IMR-90 (cell line): ENCODE measurements around the gene XYLT2. TPM values are rescaled to one million over a fixed set of nuclear protein-coding genes. Genes with fewer than 3 reads are reported as not detected.

Experiments used
- ATAC-seq: fragments of 200-7000 bp; cut with Tn5 transposase; 2 replicates; pipeline ENCODE4 v1.9.1; 2020; ENCODE audit warnings: low read depth, mild to moderate bottlenecking, moderate library complexity
- BruUV-seq: library from RNA; stranded (reverse); fragments of 400-500 nt; replicated peaks from 2 replicates; lab custom pipeline; 2021; lab: Mats Ljungman, UMichigan
- CTCF ChIA-PET: fragments of 300-600 bp; formaldehyde crosslinking; extraction: SDS; loops from one replicate; lab custom pipeline; 2021; ENCODE audit warnings: antibody characterized with exemption; lab: Yijun Ruan, JAX
- POLR2A ChIA-PET: fragments of 300-600 bp; sonication (Branson Sonifier 250); formaldehyde crosslinking; loops from one replicate; lab custom pipeline; 2022; ENCODE audit warnings: antibody characterized with exemption; ENCODE audit not compliant: unreplicated experiment; lab: Charles Lee
- DNase-seq: peaks from one replicate; pipeline ENCODE4 v3.0.0; 2013
- H2AFZ ChIP-seq: replicated peaks from 2 replicates; pipeline ENCODE3; 2013; ENCODE audit warnings: low read length, mild to moderate bottlenecking; ENCODE audit not compliant: poor library complexity
- H2AK5ac ChIP-seq: 2 replicates; pipeline ENCODE4 v1.6.1; 2013; ENCODE audit warnings: low read depth, low read length, inconsistent platforms
- H2AK9ac ChIP-seq: replicated peaks from 2 replicates; pipeline ENCODE3; 2013; ENCODE audit warnings: mild to moderate bottlenecking, low read depth, low read length, moderate library complexity; ENCODE audit not compliant: poor library complexity
- H2BK120ac ChIP-seq: 2 replicates; pipeline ENCODE4 v1.6.1; 2013; ENCODE audit warnings: low read depth, low read length, inconsistent platforms
- H2BK15ac ChIP-seq: 3 replicates; pipeline ENCODE4 v1.6.1; 2013; ENCODE audit warnings: low read depth, low read length, inconsistent platforms
- H2BK20ac ChIP-seq: 2 replicates; pipeline ENCODE4 v1.6.1; 2013; ENCODE audit warnings: low read depth, mild to moderate bottlenecking, inconsistent platforms, low read length, moderate library complexity
- H2BK5ac ChIP-seq: 2 replicates; pipeline ENCODE4 v1.6.1; 2013; ENCODE audit warnings: mild to moderate bottlenecking, low read depth, low read length, inconsistent platforms; ENCODE audit not compliant: poor library complexity, severe bottlenecking
- H3K14ac ChIP-seq: replicated peaks from 2 replicates; pipeline ENCODE4 v1.6.1; 2013; ENCODE audit warnings: low read depth, low read length, inconsistent platforms
- H3K18ac ChIP-seq: 2 replicates; pipeline ENCODE4 v1.6.1; 2013; ENCODE audit warnings: low read depth, low read length, control low read depth
- H3K23ac ChIP-seq: 2 replicates; pipeline ENCODE4 v1.6.1; 2013; ENCODE audit warnings: low read depth, low read length, inconsistent platforms
- H3K27ac ChIP-seq: 2 replicates; pipeline ENCODE4 v1.5.1; 2013; ENCODE audit warnings: mild to moderate bottlenecking, control low read depth, low read length; ENCODE audit not compliant: insufficient read depth
- H3K27me3 ChIP-seq: 2 replicates; pipeline ENCODE4 v1.6.1; 2013; ENCODE audit warnings: low read length; ENCODE audit not compliant: control insufficient read depth, insufficient read depth
- H3K36me3 ChIP-seq: 2 replicates; pipeline ENCODE4 v1.6.1; 2013; ENCODE audit warnings: low read length, mixed read lengths; ENCODE audit not compliant: control insufficient read depth, insufficient read depth
- H3K4ac ChIP-seq: 2 replicates; pipeline ENCODE4 v1.6.1; 2013; ENCODE audit warnings: low read depth, low read length, inconsistent platforms
- H3K4me1 ChIP-seq: 2 replicates; pipeline ENCODE4 v1.6.1; 2013; ENCODE audit warnings: low read length, mixed read lengths; ENCODE audit not compliant: control insufficient read depth, insufficient read depth
- H3K4me2 ChIP-seq: 2 replicates; pipeline ENCODE4 v1.6.1; 2013; ENCODE audit warnings: low read depth, mild to moderate bottlenecking, control low read depth, low read length, moderate library complexity
- H3K4me3 ChIP-seq: 2 replicates; pipeline ENCODE4 v1.5.1; 2013; ENCODE audit warnings: low read depth, mild to moderate bottlenecking, control low read depth, low read length, moderate library complexity; ENCODE audit not compliant: insufficient read depth
- H3K56ac ChIP-seq: 2 replicates; pipeline ENCODE4 v1.6.1; 2013; ENCODE audit warnings: low read length, inconsistent platforms; ENCODE audit not compliant: insufficient read depth; ENCODE audit errors: extremely low read depth
- H3K79me1 ChIP-seq, 2 experiments: 2 replicates each; pipeline ENCODE4 v1.6.1; 2013; ENCODE audit warnings: low read length in 2 of 2, inconsistent platforms in 1 of 2, low read depth in 1 of 2
- H3K9ac ChIP-seq: 2 replicates; pipeline ENCODE4 v1.6.1; 2013; ENCODE audit warnings: low read depth, low read length, control low read depth
- H3K9me1 ChIP-seq: 2 replicates; pipeline ENCODE4 v1.6.1; 2013; ENCODE audit warnings: low read length, inconsistent platforms; ENCODE audit not compliant: insufficient read depth
- H3K9me3 ChIP-seq: 2 replicates; pipeline ENCODE4 v1.6.1; 2013; ENCODE audit warnings: low read length; ENCODE audit not compliant: control insufficient read depth, insufficient read depth
- H4K20me1 ChIP-seq: 2 replicates; pipeline ENCODE4 v1.6.1; 2013; ENCODE audit warnings: low read length, inconsistent platforms; ENCODE audit not compliant: insufficient read depth
- H4K5ac ChIP-seq: 2 replicates; pipeline ENCODE4 v1.6.1; 2013; ENCODE audit warnings: mild to moderate bottlenecking, low read depth, low read length, control low read depth
- H4K8ac ChIP-seq, 2 experiments: 2 replicates each; pipeline ENCODE4 v1.6.1; 2013; ENCODE audit warnings: low read depth in 2 of 2, low read length in 2 of 2, control low read depth in 1 of 2, inconsistent platforms in 1 of 2
- H4K91ac ChIP-seq: 2 replicates; pipeline ENCODE4 v1.6.1; 2013; ENCODE audit warnings: low read depth, low read length, inconsistent platforms; ENCODE audit not compliant: insufficient read depth
- MAZ ChIP-seq: IDR thresholded peaks from 2 replicates; pipeline ENCODE4 v1.6.1; 2012; ENCODE audit warnings: low read depth, mild to moderate bottlenecking, low read length, improper control_type of control experiment, moderate library complexity, borderline replicate concordance
- RCOR1 ChIP-seq: IDR thresholded peaks from 2 replicates; pipeline ENCODE4 v1.6.1; 2012; ENCODE audit warnings: mild to moderate bottlenecking, low read length, improper control_type of control experiment; ENCODE audit not compliant: insufficient replicate concordance
- RFX5 ChIP-seq: IDR thresholded peaks from 2 replicates; pipeline ENCODE4 v1.8.0; 2012; ENCODE audit warnings: low read depth, mild to moderate bottlenecking, low read length, moderate library complexity
- USF2 ChIP-seq: fragments of 150-350 bp; IDR thresholded peaks from 2 replicates; pipeline ENCODE4 v1.6.1; 2017; ENCODE audit warnings: mild to moderate bottlenecking, antibody characterized with exemption, low read length, low read depth
- WGBS, 2 experiments: methylation state at CpG; one replicate each; pipeline versions ENCODE4 v1.1.5 to v1.1.7; 2013; ENCODE audit warnings: missing lambda C conversion rate in 2 of 2; ENCODE audit not compliant: insufficient read length in 1 of 2; ENCODE audit errors: extremely low coverage in 2 of 2; 5-methylcytosine and 5-hydroxymethylcytosine counted together
- dilution Hi-C: fragments of 300-500 bp; cut with HindIII; formaldehyde crosslinking; loops from one replicate; pipeline ENCODE4 v1.14.3; 2018; ENCODE audit warnings: low sequenced_read_pairs; ENCODE audit not compliant: unreplicated experiment
- in situ Hi-C: fragments of 300-500 bp; cut with MboI; formaldehyde crosslinking; loops from 3 replicates; pipeline ENCODE4 v1.14.3; 2019; ENCODE audit warnings: low sequenced_read_pairs, inconsistent platforms, mixed read lengths
- intact Hi-C: fragments of 100-400 bp; cut with micrococcal nuclease; formaldehyde crosslinking; loops from 2 replicates; pipeline ENCODE4 v1.10.0; 2022
- polyA plus RNA-seq, 3 experiments: library from polyadenylated mRNA; depleted of rRNA; stranded (reverse); fragments of >200 nt; gene quantifications; 2 replicates each; pipeline ENCODE4 v1.2.3, GENCODE V29; 2012; ENCODE audit warnings: low replicate concordance in 1 of 3
- total RNA-seq: library from RNA; depleted of rRNA; stranded (reverse); fragments of >200 nt; gene quantifications from 2 replicates; pipeline ENCODE4 v1.2.3, GENCODE V29; 2012

XYLT2 gene
- total and polyA plus RNA-seq, 2 of the 4 experiments (the other 2 are of a cell fraction) = 27.7 to 31.9 TPM

- Histone ChIP-seq H2AFZ (no peak overlapping the region), H3K9me3 (no peaks in the 10 kb centered on the region), H3K14ac (no peak overlapping the region), H3K56ac (no peak overlapping the region), H2AK5ac (no peak overlapping the region), H2BK120ac (no peak overlapping the region), H4K91ac (no peak overlapping the region), H2BK5ac (no peak overlapping the region), H3K79me1 (peaks cover 5 to 18% of the 10 kb centered on the region in 2 experiments; a peak in 2 of 4 replicates), H3K4me2 (no peak overlapping the region), H2AK9ac (no peak overlapping the region), H3K4me1 (no peaks in the 10 kb centered on the region), H4K5ac (no peak overlapping the region), H3K36me3 (peaks cover 44% of the 10 kb centered on the region), H2BK15ac (no peak overlapping the region), H3K27ac (no peak overlapping the region), H3K27me3 (no peaks in the 10 kb centered on the region), H2BK20ac (no peak overlapping the region), H3K23ac (no peak overlapping the region), H3K9ac (no peak overlapping the region), H4K8ac (0 out of 4 replicates have a peak overlapping the region, but pooled peaks of 1 of the 2 experiments have one; percentile 8), H3K9me1 (no peaks in the 10 kb centered on the region), H3K18ac (no peak overlapping the region), H3K4me3 (no peak overlapping the region), H4K20me1 (peaks cover 26% of the 10 kb centered on the region), H3K4ac (no peak overlapping the region)
- BruUV-seq = no TSS peak
- no peak for DNase-seq
- no peak for ATAC-seq
- WGBS, 2 experiments = 96% methylated on average over 3 of the region's 6 CpGs; no CpG with 5 or more reads in 1 of the 2 experiments
- intact Hi-C loops = no loop called here
- dilution Hi-C loops = no loop called here
- CTCF ChIA-PET = no interaction called here
- in situ Hi-C loops = no loop called here
- POLR2A ChIA-PET = no interaction called here
- TF ChIP-seq RFX5 = no peak
- no peak for TF ChIP-seq USF2
- TF ChIP-seq MAZ = no peak
- TF ChIP-seq RCOR1 = no peak
These were observed 33.6 kb downstream of the XYLT2 start for GRCh38 chr17:50379351-50380132.
